Measurements from ENCODE around the gene GPR89A.

The GPR89A gene

GRCh38 chr1:145702052-145702451 lies 94.3 kb downstream of the GPR89A start:
- ChIA-PET POLR2A (no interaction called here), CTCF (no interaction called here)
- TF ChIP-seq FOXM1 (IDR thresholded peaks at IDR 0.05; ENCODE audit: borderline replicate concordance) (no peak), CTBP1 (IDR thresholded peaks at IDR 0.05; ENCODE audit: borderline replicate concordance) (no peak), LEF1 (IDR thresholded peaks at IDR 0.05; ENCODE audit: borderline replicate concordance) (no peak), FOXK2 (IDR thresholded peaks at IDR 0.05) (no peak), L3MBTL2 (conservative IDR thresholded peaks at IDR 0.05) (no peak), SUZ12 (IDR thresholded peaks at IDR 0.05) (no peak), NFRKB (IDR thresholded peaks at IDR 0.05) (no peak), BHLHE40 (IDR thresholded peaks at IDR 0.05; ENCODE audit: borderline replicate concordance) (no peak), ELF4 (IDR thresholded peaks at IDR 0.05) (no peak), PKNOX1 (IDR thresholded peaks at IDR 0.05) (no peak), ARNT (IDR thresholded peaks at IDR 0.05) (no peak), SP1 (IDR thresholded peaks at IDR 0.05) (no peak), FOXA1 (IDR thresholded peaks at IDR 0.05) (no peak)
- DNase-seq (ENCODE audit: extremely low spot score), result no peak

- DNase-seq (ENCODE audit: extremely low spot score), result no peak
- ChIA-PET POLR2A (no interaction called here), CTCF (no interaction called here)
- no peak for TF ChIP-seq PKNOX1 (IDR thresholded peaks at IDR 0.05)
- no peak for TF ChIP-seq HDGF (IDR thresholded peaks at IDR 0.05; ENCODE audit: borderline replicate concordance)
- TF ChIP-seq ARNT (IDR thresholded peaks at IDR 0.05), result no peak
- TF ChIP-seq ZNF384 (IDR thresholded peaks at IDR 0.05), result no peak
- TF ChIP-seq FOXK2 (IDR thresholded peaks at IDR 0.05), result no peak
- TF ChIP-seq NFRKB (IDR thresholded peaks at IDR 0.05), result no peak
- no peak for TF ChIP-seq TARDBP (IDR thresholded peaks at IDR 0.05)
- TF ChIP-seq LEF1 (IDR thresholded peaks at IDR 0.05; ENCODE audit: borderline replicate concordance), result no peak
- no peak for TF ChIP-seq L3MBTL2 (conservative IDR thresholded peaks at IDR 0.05)
- TF ChIP-seq CTBP1 (IDR thresholded peaks at IDR 0.05; ENCODE audit: borderline replicate concordance), result no peak
- TF ChIP-seq FOXA1 (IDR thresholded peaks at IDR 0.05), result no peak
- TF ChIP-seq BHLHE40 (IDR thresholded peaks at IDR 0.05; ENCODE audit: borderline replicate concordance), result no peak
Observed at GRCh38 chr1:145702826-145703225, 95.0 kb downstream of the GPR89A start.

- ChIA-PET CTCF (no interaction called here), POLR2A (no interaction called here)
- TF ChIP-seq ELF4 (IDR thresholded peaks at IDR 0.05), result no peak
- no peak for TF ChIP-seq ZNF384 (IDR thresholded peaks at IDR 0.05)
- no peak for TF ChIP-seq L3MBTL2 (conservative IDR thresholded peaks at IDR 0.05)
- no peak for TF ChIP-seq CTBP1 (IDR thresholded peaks at IDR 0.05; ENCODE audit: borderline replicate concordance)
- no peak for TF ChIP-seq HDGF (IDR thresholded peaks at IDR 0.05; ENCODE audit: borderline replicate concordance)
- no peak for TF ChIP-seq FOXK2 (IDR thresholded peaks at IDR 0.05)
- TF ChIP-seq NFRKB (IDR thresholded peaks at IDR 0.05), result no peak
- no peak for TF ChIP-seq SP1 (IDR thresholded peaks at IDR 0.05)
- TF ChIP-seq FOXM1 (IDR thresholded peaks at IDR 0.05; ENCODE audit: borderline replicate concordance), result no peak
- DNase-seq (ENCODE audit: extremely low spot score), result no peak
Observed at GRCh38 chr1:145705622-145706021, 97.8 kb downstream of the GPR89A start.

GRCh38 chr1:145706086-145706664 lies 98.4 kb downstream of the GPR89A start:
- DNase-seq (ENCODE audit: extremely low spot score), result no peak
- CTCF ChIA-PET, result no interaction called here
- POLR2A ChIA-PET, result no interaction called here
- TF ChIP-seq NFRKB (IDR thresholded peaks at IDR 0.05), result no peak
- no peak for TF ChIP-seq TARDBP (IDR thresholded peaks at IDR 0.05)
- TF ChIP-seq CTBP1 (IDR thresholded peaks at IDR 0.05; ENCODE audit: borderline replicate concordance), result no peak
- TF ChIP-seq FOXM1 (IDR thresholded peaks at IDR 0.05; ENCODE audit: borderline replicate concordance), result no peak
- no peak for TF ChIP-seq ZNF384 (IDR thresholded peaks at IDR 0.05)
- no peak for TF ChIP-seq ARNT (IDR thresholded peaks at IDR 0.05)

- DNase-seq (ENCODE audit: extremely low spot score), result no peak
- TF ChIP-seq FOXA1 (IDR thresholded peaks at IDR 0.05) (no peak), FOXK2 (IDR thresholded peaks at IDR 0.05) (no peak)
- POLR2A ChIA-PET, result no interaction called here
- CTCF ChIA-PET, result no interaction called here
Observed at GRCh38 chr1:145707183-145707867, 99.5 kb downstream of the GPR89A start, which contains the start of gene PDZK1. PDZK1 (minus strand) TSS chr1:145707368; CDS start chr1:145688021, 19,347 bp downstream.

GRCh38 chr1:145708063-145708462 lies 100.3 kb downstream of the GPR89A start:
- POLR2A ChIA-PET, result no interaction called here
- CTCF ChIA-PET, result interaction anchor here (0.6 kb wide), 1 partner anchor 49 kb away, joined by 5 read pairs; no protein-coding TSS in a partner anchor
- TF ChIP-seq TARDBP (IDR thresholded peaks at IDR 0.05) (no peak), FOXA1 (IDR thresholded peaks at IDR 0.05) (no peak), CTBP1 (IDR thresholded peaks at IDR 0.05; ENCODE audit: borderline replicate concordance) (no peak), LEF1 (IDR thresholded peaks at IDR 0.05; ENCODE audit: borderline replicate concordance) (no peak), PKNOX1 (IDR thresholded peaks at IDR 0.05) (no peak), L3MBTL2 (conservative IDR thresholded peaks at IDR 0.05) (no peak), FOXK2 (IDR thresholded peaks at IDR 0.05) (no peak), ZNF384 (IDR thresholded peaks at IDR 0.05) (no peak), NFRKB (IDR thresholded peaks at IDR 0.05) (no peak), ELF4 (IDR thresholded peaks at IDR 0.05) (no peak), FOXM1 (IDR thresholded peaks at IDR 0.05; ENCODE audit: borderline replicate concordance) (no peak), ARNT (IDR thresholded peaks at IDR 0.05) (no peak), SUZ12 (IDR thresholded peaks at IDR 0.05) (no peak), BHLHE40 (IDR thresholded peaks at IDR 0.05; ENCODE audit: borderline replicate concordance) (no peak), HDGF (IDR thresholded peaks at IDR 0.05; ENCODE audit: borderline replicate concordance) (no peak)
- no peak for DNase-seq (ENCODE audit: extremely low spot score)

Measured in HEK293T (cell line).